GM20000 (cell line): ENCODE data around the gene TSPEAR.
"Not testable (repeated sequence)": the region's sequence is repeated elsewhere in the genome, so short reads cannot be mapped to it uniquely, and the experiment has no call there.

ENCODE experiments used
- DNase-seq: peaks from one replicate; pipeline ENCODE4 v3.0.0; 2012; ENCODE audit warnings: low spot score
- CTCF ChIP-seq: IDR thresholded peaks from 2 replicates; pipeline ENCODE4 v1.5.1; 2012; ENCODE audit warnings: mild to moderate bottlenecking, control low read depth; ENCODE audit errors: extremely low read depth, missing control alignments

The TSPEAR gene

GRCh38 chr21:44589094-44589493 is 122.3 kb downstream of the TSPEAR start:
- no peak for DNase-seq
- no peak for TF ChIP-seq CTCF

GRCh38 chr21:44585892-44586291 is 125.5 kb downstream of the TSPEAR start:
- DNase-seq: no peak
- no peak for TF ChIP-seq CTCF

- no peak for TF ChIP-seq CTCF
- no peak for DNase-seq
These were observed 127.6 kb downstream of the TSPEAR start for GRCh38 chr21:44583800-44584147.

DNA sequence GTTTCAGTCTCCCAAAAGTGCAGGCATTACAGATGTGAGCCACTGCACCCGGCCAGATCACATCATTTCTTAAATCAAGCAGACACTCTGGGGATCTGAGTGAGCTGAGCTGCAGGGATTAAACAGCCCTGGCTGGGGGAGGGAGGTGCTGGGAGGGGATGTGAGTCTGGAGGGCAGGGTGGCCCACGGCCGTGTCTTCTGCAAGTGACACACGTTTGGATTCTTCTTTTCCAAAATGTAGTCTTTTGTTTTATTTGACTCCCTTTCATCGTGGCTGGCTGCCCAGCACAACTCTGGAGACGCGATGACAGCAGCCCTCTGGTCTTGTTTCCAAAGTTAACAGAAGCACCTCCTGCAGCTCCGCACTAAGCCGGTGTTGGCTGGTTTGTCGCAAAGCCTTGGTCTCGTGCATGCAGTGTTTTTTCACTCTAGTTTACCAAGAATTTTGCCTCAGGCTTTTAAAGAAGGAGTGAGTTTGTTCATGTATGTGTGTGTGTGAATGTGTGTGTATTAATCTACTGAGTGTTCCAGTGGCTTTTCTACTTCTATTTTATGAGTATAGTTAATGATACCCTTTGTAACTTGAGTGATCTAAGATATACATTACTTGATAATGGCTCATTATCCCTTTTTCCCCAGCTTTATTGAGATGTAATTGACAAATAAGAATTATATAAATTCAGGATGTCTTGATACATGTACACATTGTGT is 128.1 kb downstream of the TSPEAR start:
- TF ChIP-seq CTCF: no peak
- DNase-seq: no peak

GRCh38 chr21:44582055-44582454 is 129.3 kb downstream of the TSPEAR start:
- DNase-seq: no peak
- TF ChIP-seq CTCF: no peak

DNA sequence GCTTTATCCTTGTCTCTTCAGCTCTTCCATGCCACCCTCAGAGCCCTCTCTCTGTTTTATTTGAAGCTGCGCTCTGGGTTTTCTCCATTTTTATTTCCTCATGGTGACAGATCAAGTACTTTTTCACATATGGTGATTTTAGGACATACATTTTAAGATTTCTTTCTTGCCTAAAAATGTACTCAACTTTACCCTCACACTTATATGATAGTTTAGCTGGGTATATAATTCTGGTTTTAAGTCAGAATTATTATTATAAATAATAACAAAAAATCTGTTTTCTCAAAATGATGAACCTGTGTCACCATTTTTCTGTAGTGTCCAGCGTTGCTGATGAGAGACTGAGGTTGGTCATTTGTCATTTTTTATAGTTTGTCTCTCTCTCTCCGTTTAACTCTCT is 130.2 kb downstream of the TSPEAR start:
- TF ChIP-seq CTCF: no peak
- DNase-seq: no peak

GRCh38 chr21:44580231-44580821 is 131.0 kb downstream of the TSPEAR start, which contains the start of gene KRTAP10-5:
TSS of gene KRTAP10-5 (minus strand) at chr21:44580604. CDS start at chr21:44580578, 26 bp downstream.
- not testable (repeated sequence) for DNase-seq

- no peak for TF ChIP-seq CTCF
- DNase-seq: no peak
These were observed 131.6 kb downstream of the TSPEAR start for GRCh38 chr21:44579833-44580144.
